HepG2 (cell line): Measurements from ENCODE around the gene TREH. TPM values are rescaled to one million over a fixed set of nuclear protein-coding genes. Genes with fewer than 3 reads are reported as not detected.

ENCODE experiments used
- ATF4 ChIP-seq, 2 experiments: fragments of 450-650 bp in 1 of 2; sonication (generic) in 1 of 2; formaldehyde crosslinking; IDR thresholded peaks; 2 replicates each; pipeline versions ENCODE4 v1.5.0 to v1.8.0; 2020 to 2022; ENCODE audit warnings: mild to moderate bottlenecking in 1 of 2, missing genetic modification reagents in 1 of 2
- ELF1 ChIP-seq: sonication (generic); formaldehyde crosslinking; IDR thresholded peaks from 2 replicates; pipeline ENCODE4 v1.4.0; 2020; ENCODE audit warnings: missing genetic modification reagents
- HDAC6 ChIP-seq: fragments of 200-600 bp; sonication (generic); IDR thresholded peaks from 2 replicates; pipeline ENCODE4 v1.7.0; 2017; ENCODE audit warnings: mild to moderate bottlenecking, antibody characterized with exemption, low read length, low read depth
- RARG ChIP-seq: sonication (generic); formaldehyde crosslinking; IDR thresholded peaks from 2 replicates; pipeline ENCODE4 v1.4.0; 2020; ENCODE audit warnings: low read depth, mild to moderate bottlenecking, missing genetic modification reagents
- TIGD3 ChIP-seq: sonication (generic); formaldehyde crosslinking; IDR thresholded peaks from 2 replicates; pipeline ENCODE4 v1.5.1; 2020; ENCODE audit warnings: mild to moderate bottlenecking, missing genetic modification reagents, borderline replicate concordance
- WIZ ChIP-seq: sonication (generic); formaldehyde crosslinking; IDR thresholded peaks from 2 replicates; pipeline ENCODE4 v1.5.1; 2020; ENCODE audit warnings: mild to moderate bottlenecking, missing genetic modification reagents
- ZBTB39 ChIP-seq: sonication (generic); formaldehyde crosslinking; IDR thresholded peaks from 2 replicates; pipeline ENCODE4 v1.5.0; 2020; ENCODE audit warnings: missing genetic modification reagents
- ZBTB40 ChIP-seq, 2 experiments: fragments of 450-650 bp in 1 of 2; sonication (generic) in 1 of 2; formaldehyde crosslinking in 1 of 2; IDR thresholded peaks; 2 replicates each; pipeline versions ENCODE4 v1.6.1 to v1.8.0; 2016 to 2022; ENCODE audit warnings: antibody characterized with exemption in 1 of 2, mild to moderate bottlenecking in 1 of 2, missing genetic modification reagents in 1 of 2
- ZFP91 ChIP-seq: sonication (generic); formaldehyde crosslinking; IDR thresholded peaks from 2 replicates; pipeline ENCODE4 v1.9.0; 2022; ENCODE audit warnings: missing genetic modification reagents, mild to moderate bottlenecking, borderline replicate concordance
- ZNF232 ChIP-seq: sonication (generic); formaldehyde crosslinking; IDR thresholded peaks from 2 replicates; pipeline ENCODE4 v1.4.0; 2020; ENCODE audit warnings: missing genetic modification reagents, borderline replicate concordance
- polyA plus RNA-seq, 8 experiments: library from polyadenylated mRNA; depleted of rRNA in 3 of 8; stranded (reverse) in 7 of 8; unstranded in 1 of 8; fragments of >200 nt; fragmentation: Illumina TruSeq in 4 of 8; extraction: Trizol in 4 of 8; gene quantifications; 2 replicates each; pipeline versions ENCODE4 v1.2.1 to v1.2.3, GENCODE V29; 2011 to 2016; ENCODE audit warnings: low read depth in 4 of 8, missing spikeins in 1 of 8, mixed read lengths in 1 of 8; ENCODE audit not compliant: insufficient read depth in 1 of 8
- total RNA-seq, 5 experiments: library from RNA; depleted of rRNA; stranded (reverse); fragments of >200 nt; fragmentation: Illumina TruSeq; extraction: Trizol; gene quantifications; 2 replicates each; pipeline ENCODE4 v1.2.3, GENCODE V29; 2016; ENCODE audit warnings: low read depth in 1 of 5

The TREH gene
- total and polyA plus RNA-seq, 2 of the 13 experiments (the other 11 are each of a cell fraction or from before 2014, with no cell fraction given), result 0.53 to 0.86 TPM

- TF ChIP-seq ATF4 (CRISPR knock-in tag; IDR thresholded peaks at IDR 0.05), result no peak
- no peak for TF ChIP-seq ZNF232 (CRISPR knock-in tag)
- no peak for TF ChIP-seq RARG
- TF ChIP-seq ZFP91 (CRISPR knock-in tag), result 0 out of 2 replicates have a peak, but pooled peaks have one; percentile 48
- TF ChIP-seq TIGD3 (CRISPR knock-in tag), result no peak
- no peak for TF ChIP-seq WIZ
- peak; percentile 65 for TF ChIP-seq ELF1 (CRISPR knock-in tag)
- TF ChIP-seq ZBTB39 (CRISPR knock-in tag), result no peak
- TF ChIP-seq ZBTB40 (IDR thresholded peaks at IDR 0.05), result no peak
- TF ChIP-seq ZBTB40 (CRISPR knock-in tag; IDR thresholded peaks at IDR 0.05), result 0 out of 2 replicates have a peak, but pooled peaks have one; percentile 45
- no peak for TF ChIP-seq HDAC6
These were observed 20.0 kb downstream of the TREH start (continued) for GRCh38 chr11:118659314-118659952.
